ENCODE results near the gene ADGRG7.

DNA sequence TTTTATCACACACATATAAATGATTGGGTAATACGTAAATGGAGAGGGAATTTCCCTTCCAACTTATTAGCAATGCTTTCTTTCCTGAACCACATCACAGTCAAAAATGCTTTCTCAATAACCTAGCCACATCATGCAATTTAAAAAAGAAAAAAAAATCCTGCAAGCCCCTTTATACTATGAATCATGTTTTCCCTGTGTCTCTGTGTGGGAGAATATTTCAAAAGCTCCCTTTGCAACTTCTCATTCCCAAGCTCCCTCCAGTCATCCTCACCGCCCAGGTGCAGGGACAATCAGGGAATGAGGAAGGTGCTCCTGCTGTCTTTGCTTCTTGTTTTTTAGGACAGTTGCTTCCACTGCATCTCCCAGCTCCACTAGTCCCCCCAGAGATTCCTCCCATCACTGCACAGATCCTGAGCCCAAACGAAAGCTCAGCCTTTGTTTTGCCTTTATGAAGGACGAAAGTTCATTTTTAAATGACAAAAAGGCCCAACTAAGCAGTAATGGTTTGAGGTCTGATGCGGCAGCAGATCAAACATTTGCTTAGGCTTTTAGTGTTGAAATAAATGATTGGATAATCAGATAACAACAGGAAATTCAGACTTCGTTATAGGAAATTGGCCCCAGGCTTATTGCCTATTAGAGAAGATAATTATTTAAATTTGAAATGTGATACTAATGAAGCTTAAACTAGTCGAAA is 47.8 kb upstream of the ADGRG7 start:
- no peak for TF ChIP-seq POLR2AphosphoS5 (IDR thresholded peaks at IDR 0.05)
- TF ChIP-seq, protein P1, sequence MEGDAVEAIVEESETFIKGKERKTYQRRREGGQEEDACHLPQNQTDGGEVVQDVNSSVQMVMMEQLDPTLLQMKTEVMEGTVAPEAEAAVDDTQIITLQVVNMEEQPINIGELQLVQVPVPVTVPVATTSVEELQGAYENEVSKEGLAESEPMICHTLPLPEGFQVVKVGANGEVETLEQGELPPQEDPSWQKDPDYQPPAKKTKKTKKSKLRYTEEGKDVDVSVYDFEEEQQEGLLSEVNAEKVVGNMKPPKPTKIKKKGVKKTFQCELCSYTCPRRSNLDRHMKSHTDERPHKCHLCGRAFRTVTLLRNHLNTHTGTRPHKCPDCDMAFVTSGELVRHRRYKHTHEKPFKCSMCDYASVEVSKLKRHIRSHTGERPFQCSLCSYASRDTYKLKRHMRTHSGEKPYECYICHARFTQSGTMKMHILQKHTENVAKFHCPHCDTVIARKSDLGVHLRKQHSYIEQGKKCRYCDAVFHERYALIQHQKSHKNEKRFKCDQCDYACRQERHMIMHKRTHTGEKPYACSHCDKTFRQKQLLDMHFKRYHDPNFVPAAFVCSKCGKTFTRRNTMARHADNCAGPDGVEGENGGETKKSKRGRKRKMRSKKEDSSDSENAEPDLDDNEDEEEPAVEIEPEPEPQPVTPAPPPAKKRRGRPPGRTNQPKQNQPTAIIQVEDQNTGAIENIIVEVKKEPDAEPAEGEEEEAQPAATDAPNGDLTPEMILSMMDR (IDR thresholded peaks at IDR 0.05) = no peak

All from breast epithelium (tissue), 3 donors.